Glomerular endothelial cell (primary cell): Measurements from ENCODE around the gene APPL2. TPM values are rescaled to one million over a fixed set of nuclear protein-coding genes. Genes with fewer than 3 reads are reported as not detected.

ENCODE experiments used
- DNase-seq: peaks from one replicate; pipeline ENCODE4 v3.0.0-alpha.2; 2011; ENCODE audit warnings: low read depth, low spot score; ENCODE audit errors: extremely low read depth
- total RNA-seq: library from RNA; depleted of rRNA; stranded (reverse); fragments of >200 nt; gene quantifications from 2 replicates; pipeline ENCODE4 v1.2.3, GENCODE V29; 2015

The APPL2 gene
- 24.3 and 33.2 TPM in 2 replicates for total RNA-seq

- no peak for DNase-seq
Measured at GRCh38 chr12:105235732-105236476, at the start of gene APPL2. TSS of gene APPL2 (minus strand) at chr12:105236174. CDS start at chr12:105236012, 162 bp downstream.

GRCh38 chr12:105285378-105285777 lies 49.4 kb upstream of the APPL2 start:
- no peak for DNase-seq

GRCh38 chr12:105281694-105282049 lies 45.7 kb upstream of the APPL2 start:
- no peak for DNase-seq

- DNase-seq = no peak
Measured at GRCh38 chr12:105280966-105281693, 45.2 kb upstream of the APPL2 start.

GRCh38 chr12:105279460-105280056 lies 43.6 kb upstream of the APPL2 start:
- no peak for DNase-seq

- no peak for DNase-seq
Measured at GRCh38 chr12:105278043-105278697, 42.2 kb upstream of the APPL2 start.

- DNase-seq = no peak
Measured at GRCh38 chr12:105275997-105276733, 40.2 kb upstream of the APPL2 start.

- no peak for DNase-seq
Measured at GRCh38 chr12:105274571-105274970, 38.6 kb upstream of the APPL2 start.

GRCh38 chr12:105273601-105274000 lies 37.6 kb upstream of the APPL2 start:
- DNase-seq = no peak

- no peak for DNase-seq
Measured at GRCh38 chr12:105272814-105273416, 36.9 kb upstream of the APPL2 start.

GRCh38 chr12:105272152-105272551 lies 36.2 kb upstream of the APPL2 start:
- DNase-seq = no peak

GRCh38 chr12:105271364-105271763 lies 35.4 kb upstream of the APPL2 start:
- no peak for DNase-seq

GRCh38 chr12:105270671-105271255 lies 34.8 kb upstream of the APPL2 start:
- DNase-seq = no peak

GRCh38 chr12:105267711-105268110 lies 31.7 kb upstream of the APPL2 start:
- DNase-seq = no peak

GRCh38 chr12:105264771-105265170 lies 28.8 kb upstream of the APPL2 start:
- no peak for DNase-seq

- DNase-seq = no peak
Measured at GRCh38 chr12:105262461-105263184, 26.6 kb upstream of the APPL2 start.

- DNase-seq = no peak
Measured at GRCh38 chr12:105261010-105261409, 25.0 kb upstream of the APPL2 start.

GRCh38 chr12:105259226-105259625 lies 23.3 kb upstream of the APPL2 start:
- DNase-seq = no peak

- DNase-seq = no peak
Measured at GRCh38 chr12:105257321-105257728, 21.4 kb upstream of the APPL2 start.
